ENCODE data around the gene IKZF1.

Gene IKZF1

GRCh38 chr7:50266635-50267386 is 37.7 kb upstream of the IKZF1 start:
- FAIRE-seq: no peak
- no peak for DNase-seq (ENCODE audit: insufficient read length, low spot score)
- no peak for TF ChIP-seq CTCF (IDR thresholded peaks at IDR 0.05; ENCODE audit: insufficient read depth, missing control alignments)

- FAIRE-seq (no peak), DNase-seq (ENCODE audit: insufficient read length, low spot score) (no peak)
- TF ChIP-seq CTCF (IDR thresholded peaks at IDR 0.05; ENCODE audit: insufficient read depth, missing control alignments): no peak
Measured at GRCh38 chr7:50267525-50268041, 36.9 kb upstream of the IKZF1 start.

GRCh38 chr7:50268223-50268622 is 36.3 kb upstream of the IKZF1 start:
- no peak for FAIRE-seq
- DNase-seq (ENCODE audit: insufficient read length, low spot score): no peak
- no peak for TF ChIP-seq CTCF (IDR thresholded peaks at IDR 0.05; ENCODE audit: insufficient read depth, missing control alignments)

- no peak for DNase-seq (ENCODE audit: insufficient read length, low spot score)
- no peak for FAIRE-seq
- TF ChIP-seq CTCF (IDR thresholded peaks at IDR 0.05; ENCODE audit: insufficient read depth, missing control alignments): no peak
Measured at GRCh38 chr7:50268990-50269389, 35.5 kb upstream of the IKZF1 start.

- TF ChIP-seq CTCF (IDR thresholded peaks at IDR 0.05; ENCODE audit: insufficient read depth, missing control alignments): no peak
- FAIRE-seq: no peak
- no peak for DNase-seq (ENCODE audit: insufficient read length, low spot score)
Measured at GRCh38 chr7:50270531-50271018, 33.9 kb upstream of the IKZF1 start.

GRCh38 chr7:50272808-50273207 is 31.7 kb upstream of the IKZF1 start:
- TF ChIP-seq CTCF (IDR thresholded peaks at IDR 0.05; ENCODE audit: insufficient read depth, missing control alignments): no peak
- no peak for DNase-seq (ENCODE audit: insufficient read length, low spot score)
- no peak for FAIRE-seq

GRCh38 chr7:50273301-50273700 is 31.2 kb upstream of the IKZF1 start:
- no peak for DNase-seq (ENCODE audit: insufficient read length, low spot score)
- FAIRE-seq: no peak
- no peak for TF ChIP-seq CTCF (IDR thresholded peaks at IDR 0.05; ENCODE audit: insufficient read depth, missing control alignments)

All from D721Med (cell line).